Liver (tissue), 9 donors: ENCODE measurements around the gene NCAPD2. TPM values are rescaled to one million over a fixed set of nuclear protein-coding genes. Genes with fewer than 3 reads are reported as not detected.

Experiments
- DNase-seq: peaks from one replicate; pipeline ENCODE4 v3.0.0-alpha.2; 2017; ENCODE audit warnings: low spot score
- H3K27ac ChIP-seq, 2 donors: one replicate each; pipeline ENCODE4 v1.7.0; 2013; ENCODE audit warnings: inconsistent platforms in 2 of 2, low read length in 2 of 2, control low read depth in 1 of 2, low read depth in 1 of 2, mild to moderate bottlenecking in 1 of 2
- H3K27me3 ChIP-seq, 4 donors: one replicate each; pipeline versions ENCODE4 v1.6.1 to v1.7.0; 2013; ENCODE audit warnings: low read length in 3 of 4, inconsistent platforms in 1 of 4, mild to moderate bottlenecking in 1 of 4, moderate library complexity in 1 of 4; ENCODE audit not compliant: control insufficient read depth in 4 of 4, insufficient read depth in 4 of 4
- H3K36me3 ChIP-seq, 4 donors: one replicate each; pipeline versions ENCODE4 v1.6.1 to v1.7.0; 2013; ENCODE audit warnings: low read length in 3 of 4, mild to moderate bottlenecking in 3 of 4, low read depth in 1 of 4, moderate library complexity in 1 of 4; ENCODE audit not compliant: control insufficient read depth in 4 of 4, insufficient read depth in 3 of 4
- H3K4me1 ChIP-seq, 4 donors: one replicate each; pipeline versions ENCODE4 v1.6.1 to v1.7.0; 2013; ENCODE audit warnings: low read length in 3 of 4, mild to moderate bottlenecking in 3 of 4, moderate library complexity in 1 of 4; ENCODE audit not compliant: control insufficient read depth in 4 of 4, insufficient read depth in 4 of 4
- H3K4me3 ChIP-seq, 3 donors: one replicate each; pipeline versions ENCODE4 v1.6.1 to v1.7.0; 2013; ENCODE audit warnings: low read length in 3 of 3, control low read depth in 1 of 3, low read depth in 1 of 3, mild to moderate bottlenecking in 1 of 3
- H3K9ac ChIP-seq, 2 donors: one replicate each; pipeline ENCODE4 v1.7.0; 2013; ENCODE audit warnings: low read length in 2 of 2, mild to moderate bottlenecking in 2 of 2, moderate library complexity in 2 of 2, control low read depth in 1 of 2, low read depth in 1 of 2
- H3K9me3 ChIP-seq, 4 donors: one replicate each; pipeline versions ENCODE4 v1.6.1 to v1.7.0; 2013; ENCODE audit warnings: low read length in 3 of 4; ENCODE audit not compliant: control insufficient read depth in 4 of 4
- EGR1 ChIP-seq, 2 donors: IDR thresholded peaks; 2 replicates each; pipeline ENCODE4 v1.6.1; 2016 to 2018; ENCODE audit warnings: antibody characterized with exemption in 2 of 2, low read depth in 2 of 2
- FOXA1 ChIP-seq: IDR thresholded peaks from 2 replicates; pipeline ENCODE4 v1.6.1; 2016; ENCODE audit warnings: antibody characterized with exemption
- FOXA2 ChIP-seq: IDR thresholded peaks from 2 replicates; pipeline ENCODE4 v1.6.1; 2016; ENCODE audit warnings: antibody characterized with exemption
- GABPA ChIP-seq, 2 donors: IDR thresholded peaks in 1 of 2; conservative IDR thresholded peaks in 1 of 2; 2 replicates each; pipeline ENCODE4 v1.6.1; 2016; ENCODE audit warnings: antibody characterized with exemption in 2 of 2, mild to moderate bottlenecking in 1 of 2, moderate library complexity in 1 of 2
- HNF4A ChIP-seq, 2 donors: conservative IDR thresholded peaks; 2 replicates each; pipeline ENCODE4 v1.6.1; 2016; ENCODE audit warnings: antibody characterized with exemption in 2 of 2, mild to moderate bottlenecking in 2 of 2
- HNF4G ChIP-seq: IDR thresholded peaks from 2 replicates; pipeline ENCODE4 v1.6.1; 2016; ENCODE audit warnings: antibody characterized with exemption
- JUND ChIP-seq, 2 donors: IDR thresholded peaks; 2 replicates each; pipeline ENCODE4 v1.6.1; 2016; ENCODE audit warnings: antibody characterized with exemption in 2 of 2
- NR2F2 ChIP-seq: IDR thresholded peaks from 2 replicates; pipeline ENCODE4 v1.6.1; 2016; ENCODE audit warnings: antibody characterized with exemption
- RAD21 ChIP-seq, 2 donors: IDR thresholded peaks; 2 replicates each; pipeline ENCODE4 v1.6.1; 2016; ENCODE audit warnings: antibody characterized with exemption in 2 of 2, mild to moderate bottlenecking in 2 of 2
- RXRA ChIP-seq, 2 donors: IDR thresholded peaks; 2 replicates each; pipeline ENCODE4 v1.6.1; 2017 to 2018; ENCODE audit warnings: antibody characterized with exemption in 2 of 2, mild to moderate bottlenecking in 1 of 2
- SP1 ChIP-seq: IDR thresholded peaks from 2 replicates; pipeline ENCODE4 v1.6.1; 2018; ENCODE audit warnings: antibody characterized with exemption, mild to moderate bottlenecking
- TAF1 ChIP-seq: conservative IDR thresholded peaks from 2 replicates; pipeline ENCODE4 v1.6.1; 2016; ENCODE audit warnings: antibody characterized with exemption, mild to moderate bottlenecking
- YY1 ChIP-seq: IDR thresholded peaks from 2 replicates; pipeline ENCODE4 v1.6.1; 2016; ENCODE audit warnings: antibody characterized with exemption, mild to moderate bottlenecking
- WGBS: extraction: QIAGEN DNeasy Blood & Tissue Kit; methylation state at CpG from one replicate; pipeline ENCODE4 v1.1.7; 2013; 5-methylcytosine and 5-hydroxymethylcytosine counted together
- polyA plus RNA-seq, 2 donors: library from polyadenylated mRNA; stranded (reverse) in 1 of 2; unstranded in 1 of 2; fragments of 200-250 nt in 1 of 2; fragments of >200 nt in 1 of 2; fragmentation: Nextera tagmentation in 1 of 2; extraction: Ambion mirVana in 1 of 2; gene quantifications; one replicate each; pipeline versions ENCODE4 v1.2.1 to v1.2.3, GENCODE V29; 2013 to 2015
- total RNA-seq, 2 donors: library from RNA; depleted of rRNA; stranded (reverse); fragments of >200 nt; gene quantifications; one replicate each; pipeline ENCODE4 v1.2.3, GENCODE V29; 2014
- TF ChIP-seq, protein P1 (sequence below): fragments of 150-350 bp; IDR thresholded peaks from 2 replicates; pipeline ENCODE4 v1.5.1; 2017; ENCODE audit warnings: improper control_type of control experiment, low read depth, low read length; ENCODE audit not compliant: missing input control
- TF ChIP-seq, protein P2 (sequence below): IDR thresholded peaks from 2 replicates; pipeline ENCODE4 v1.6.1; 2016; ENCODE audit warnings: antibody characterized with exemption, mild to moderate bottlenecking
- TF ChIP-seq, protein P3 (sequence below): IDR thresholded peaks from 2 replicates; pipeline ENCODE4 v1.6.1; 2016; ENCODE audit warnings: antibody characterized with exemption
- TF ChIP-seq, protein P4 (sequence below): IDR thresholded peaks from 2 replicates; pipeline ENCODE4 v1.6.1; 2016; ENCODE audit warnings: antibody characterized with exemption
- TF ChIP-seq, protein P5 (sequence below): IDR thresholded peaks from 2 replicates; pipeline ENCODE4 v1.6.1; 2016; ENCODE audit warnings: antibody characterized with exemption
- donor health status: healthy.
- donor health status: healthy.
- donor health status: healthy.
- donor health status: healthy.
- donor health status: healthy.

NCAPD2 gene
- total and polyA plus RNA-seq, 4 donors: 2.0 to 55.1 (median 7.4) TPM

DNA sequence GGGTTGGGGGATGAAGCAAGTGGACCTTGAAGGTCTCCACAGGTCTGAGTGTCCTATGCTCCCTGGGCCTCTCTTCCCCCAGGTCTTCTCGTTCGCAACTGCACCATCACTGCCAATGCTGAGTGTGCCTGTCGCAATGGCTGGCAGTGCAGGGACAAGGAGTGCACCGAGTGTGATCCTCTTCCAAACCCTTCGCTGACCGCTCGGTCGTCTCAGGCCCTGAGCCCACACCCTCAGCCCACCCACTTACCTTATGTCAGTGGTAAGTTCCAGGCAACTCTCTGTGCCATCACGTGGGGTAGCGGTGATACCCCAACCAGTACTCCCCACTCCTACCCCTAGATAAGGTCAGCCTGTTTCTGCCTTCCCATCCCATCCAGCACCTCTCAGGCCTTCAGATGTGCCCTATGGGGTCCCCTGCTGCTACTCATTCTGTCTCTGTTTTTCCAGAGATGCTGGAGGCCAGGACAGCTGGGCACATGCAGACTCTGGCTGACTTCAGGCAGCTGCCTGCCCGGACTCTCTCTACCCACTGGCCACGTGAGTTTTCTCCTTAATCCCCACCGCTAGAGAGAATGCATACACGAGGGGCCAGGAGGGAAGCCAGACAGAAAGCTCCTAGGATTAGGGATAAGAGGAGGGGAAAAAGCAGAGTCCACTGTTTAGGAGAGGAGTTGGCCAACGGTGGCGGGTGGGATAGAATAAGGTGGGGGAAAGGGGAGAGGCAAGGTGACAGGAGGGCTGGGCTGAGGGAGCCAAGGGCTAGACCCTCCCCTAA, 43.6 kb upstream of the NCAPD2 start:
- no peak overlapping the region for H3K9ac ChIP-seq
- 86% methylated on average over 16 of the region's 16 CpGs for WGBS
- H3K27me3 ChIP-seq: no peaks in the 10 kb centered on the region
- no peak for DNase-seq
- no peak overlapping the region for H3K27ac ChIP-seq
- no peaks in the 10 kb centered on the region for H3K9me3 ChIP-seq
- H3K36me3 ChIP-seq: peaks cover 2 to 14% (median 11%) of the 10 kb centered on the region in 4 donors
- peak overlapping the region in 1 of 3 donors; percentile 74 for H3K4me3 ChIP-seq
- TF ChIP-seq TAF1 (no peak), RXRA (IDR thresholded peaks at IDR 0.05) (no peak), SP1 (no peak), FOXA1 (no peak), GABPA (IDR thresholded peaks at IDR 0.05 in 1 of 2, conservative IDR thresholded peaks at IDR 0.05 in 1 of 2) (no peak), RAD21 (IDR thresholded peaks at IDR 0.05) (no peak), HNF4A (conservative IDR thresholded peaks at IDR 0.05) (no peak), YY1 (no peak), FOXA2 (no peak), NR2F2 (no peak), JUND (IDR thresholded peaks at IDR 0.05) (no peak), EGR1 (IDR thresholded peaks at IDR 0.05; ENCODE audit: low read depth in 2 of 2) (no peak), HNF4G (no peak)
- TF ChIP-seq, protein P1, sequence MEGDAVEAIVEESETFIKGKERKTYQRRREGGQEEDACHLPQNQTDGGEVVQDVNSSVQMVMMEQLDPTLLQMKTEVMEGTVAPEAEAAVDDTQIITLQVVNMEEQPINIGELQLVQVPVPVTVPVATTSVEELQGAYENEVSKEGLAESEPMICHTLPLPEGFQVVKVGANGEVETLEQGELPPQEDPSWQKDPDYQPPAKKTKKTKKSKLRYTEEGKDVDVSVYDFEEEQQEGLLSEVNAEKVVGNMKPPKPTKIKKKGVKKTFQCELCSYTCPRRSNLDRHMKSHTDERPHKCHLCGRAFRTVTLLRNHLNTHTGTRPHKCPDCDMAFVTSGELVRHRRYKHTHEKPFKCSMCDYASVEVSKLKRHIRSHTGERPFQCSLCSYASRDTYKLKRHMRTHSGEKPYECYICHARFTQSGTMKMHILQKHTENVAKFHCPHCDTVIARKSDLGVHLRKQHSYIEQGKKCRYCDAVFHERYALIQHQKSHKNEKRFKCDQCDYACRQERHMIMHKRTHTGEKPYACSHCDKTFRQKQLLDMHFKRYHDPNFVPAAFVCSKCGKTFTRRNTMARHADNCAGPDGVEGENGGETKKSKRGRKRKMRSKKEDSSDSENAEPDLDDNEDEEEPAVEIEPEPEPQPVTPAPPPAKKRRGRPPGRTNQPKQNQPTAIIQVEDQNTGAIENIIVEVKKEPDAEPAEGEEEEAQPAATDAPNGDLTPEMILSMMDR: no peak
- TF ChIP-seq, protein P2, sequence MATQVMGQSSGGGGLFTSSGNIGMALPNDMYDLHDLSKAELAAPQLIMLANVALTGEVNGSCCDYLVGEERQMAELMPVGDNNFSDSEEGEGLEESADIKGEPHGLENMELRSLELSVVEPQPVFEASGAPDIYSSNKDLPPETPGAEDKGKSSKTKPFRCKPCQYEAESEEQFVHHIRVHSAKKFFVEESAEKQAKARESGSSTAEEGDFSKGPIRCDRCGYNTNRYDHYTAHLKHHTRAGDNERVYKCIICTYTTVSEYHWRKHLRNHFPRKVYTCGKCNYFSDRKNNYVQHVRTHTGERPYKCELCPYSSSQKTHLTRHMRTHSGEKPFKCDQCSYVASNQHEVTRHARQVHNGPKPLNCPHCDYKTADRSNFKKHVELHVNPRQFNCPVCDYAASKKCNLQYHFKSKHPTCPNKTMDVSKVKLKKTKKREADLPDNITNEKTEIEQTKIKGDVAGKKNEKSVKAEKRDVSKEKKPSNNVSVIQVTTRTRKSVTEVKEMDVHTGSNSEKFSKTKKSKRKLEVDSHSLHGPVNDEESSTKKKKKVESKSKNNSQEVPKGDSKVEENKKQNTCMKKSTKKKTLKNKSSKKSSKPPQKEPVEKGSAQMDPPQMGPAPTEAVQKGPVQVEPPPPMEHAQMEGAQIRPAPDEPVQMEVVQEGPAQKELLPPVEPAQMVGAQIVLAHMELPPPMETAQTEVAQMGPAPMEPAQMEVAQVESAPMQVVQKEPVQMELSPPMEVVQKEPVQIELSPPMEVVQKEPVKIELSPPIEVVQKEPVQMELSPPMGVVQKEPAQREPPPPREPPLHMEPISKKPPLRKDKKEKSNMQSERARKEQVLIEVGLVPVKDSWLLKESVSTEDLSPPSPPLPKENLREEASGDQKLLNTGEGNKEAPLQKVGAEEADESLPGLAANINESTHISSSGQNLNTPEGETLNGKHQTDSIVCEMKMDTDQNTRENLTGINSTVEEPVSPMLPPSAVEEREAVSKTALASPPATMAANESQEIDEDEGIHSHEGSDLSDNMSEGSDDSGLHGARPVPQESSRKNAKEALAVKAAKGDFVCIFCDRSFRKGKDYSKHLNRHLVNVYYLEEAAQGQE: no peak
- TF ChIP-seq, protein P3, sequence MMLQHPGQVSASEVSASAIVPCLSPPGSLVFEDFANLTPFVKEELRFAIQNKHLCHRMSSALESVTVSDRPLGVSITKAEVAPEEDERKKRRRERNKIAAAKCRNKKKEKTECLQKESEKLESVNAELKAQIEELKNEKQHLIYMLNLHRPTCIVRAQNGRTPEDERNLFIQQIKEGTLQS: no peak
- TF ChIP-seq, protein P4, sequence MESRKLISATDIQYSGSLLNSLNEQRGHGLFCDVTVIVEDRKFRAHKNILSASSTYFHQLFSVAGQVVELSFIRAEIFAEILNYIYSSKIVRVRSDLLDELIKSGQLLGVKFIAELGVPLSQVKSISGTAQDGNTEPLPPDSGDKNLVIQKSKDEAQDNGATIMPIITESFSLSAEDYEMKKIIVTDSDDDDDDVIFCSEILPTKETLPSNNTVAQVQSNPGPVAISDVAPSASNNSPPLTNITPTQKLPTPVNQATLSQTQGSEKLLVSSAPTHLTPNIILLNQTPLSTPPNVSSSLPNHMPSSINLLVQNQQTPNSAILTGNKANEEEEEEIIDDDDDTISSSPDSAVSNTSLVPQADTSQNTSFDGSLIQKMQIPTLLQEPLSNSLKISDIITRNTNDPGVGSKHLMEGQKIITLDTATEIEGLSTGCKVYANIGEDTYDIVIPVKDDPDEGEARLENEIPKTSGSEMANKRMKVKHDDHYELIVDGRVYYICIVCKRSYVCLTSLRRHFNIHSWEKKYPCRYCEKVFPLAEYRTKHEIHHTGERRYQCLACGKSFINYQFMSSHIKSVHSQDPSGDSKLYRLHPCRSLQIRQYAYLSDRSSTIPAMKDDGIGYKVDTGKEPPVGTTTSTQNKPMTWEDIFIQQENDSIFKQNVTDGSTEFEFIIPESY: no peak
- TF ChIP-seq, protein P5, sequence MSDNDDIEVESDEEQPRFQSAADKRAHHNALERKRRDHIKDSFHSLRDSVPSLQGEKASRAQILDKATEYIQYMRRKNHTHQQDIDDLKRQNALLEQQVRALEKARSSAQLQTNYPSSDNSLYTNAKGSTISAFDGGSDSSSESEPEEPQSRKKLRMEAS: no peak
- peaks cover 8 to 26% (median 17%) of the 10 kb centered on the region in 4 donors for H3K4me1 ChIP-seq
